ENCODE measurements around the gene KRABD2.

Gene KRABD2

GRCh38 chr17:8368193-8368592 lies 8.3 kb downstream of the KRABD2 start:
- Histone ChIP-seq H3K9ac (ENCODE audit: low read length) (no peak overlapping the region), H2AFZ (ENCODE audit: low read depth, low read length) (no peak overlapping the region), H3K4me1 (ENCODE audit: insufficient read depth, low read length) (peaks cover 10% of the 10 kb centered on the region), H3K36me3 (ENCODE audit: insufficient read depth, low read length) (peaks cover 13% of the 10 kb centered on the region), H3K27me3 (ENCODE audit: insufficient read depth, low read length) (no peaks in the 10 kb centered on the region), H3K4me3 (ENCODE audit: insufficient read depth, low read depth, low read length) (no peak overlapping the region), H3K27ac (ENCODE audit: low read depth, low read length) (no peak overlapping the region), H3K9me3 (ENCODE audit: insufficient read depth, low read depth, low read length) (no peaks in the 10 kb centered on the region), H4K20me1 (ENCODE audit: insufficient read depth, low read length) (no peaks in the 10 kb centered on the region), H3K79me2 (ENCODE audit: insufficient read depth, low read length) (no peaks in the 10 kb centered on the region), H3K4me2 (ENCODE audit: low read length) (no peak overlapping the region)
- H3K4me3 Mint-ChIP-seq (ENCODE audit: unreplicated experiment): no peak overlapping the region
- peaks cover 17% of the 10 kb centered on the region for H3K4me1 Mint-ChIP-seq (ENCODE audit: low read depth, unreplicated experiment)
- peaks cover 9% of the 10 kb centered on the region for H3K36me3 Mint-ChIP-seq (ENCODE audit: low read depth, unreplicated experiment)
- TF ChIP-seq EZH2 (IDR thresholded peaks at IDR 0.05; ENCODE audit: insufficient read depth, low read length) (no peak), CTCF (IDR thresholded peaks at IDR 0.05; ENCODE audit: insufficient read depth, low read depth, low read length) (no peak)
- no peaks in the 10 kb centered on the region for H3K27me3 Mint-ChIP-seq (ENCODE audit: low read depth, unreplicated experiment)
- no peak overlapping the region for H3K27ac Mint-ChIP-seq (ENCODE audit: unreplicated experiment)
- no peak for FAIRE-seq
- no peak for DNase-seq (ENCODE audit: low read depth)
- H3K9me3 Mint-ChIP-seq (ENCODE audit: unreplicated experiment): no peaks in the 10 kb centered on the region

GRCh38 chr17:8366231-8366630 lies 10.3 kb downstream of the KRABD2 start:
- no peak overlapping the region for H3K4me2 ChIP-seq (ENCODE audit: low read length)
- H3K79me2 ChIP-seq (ENCODE audit: insufficient read depth, low read length): no peaks in the 10 kb centered on the region
- no peaks in the 10 kb centered on the region for H3K9me3 Mint-ChIP-seq (ENCODE audit: unreplicated experiment)
- no peak overlapping the region for H3K4me3 ChIP-seq (ENCODE audit: insufficient read depth, low read depth, low read length)
- H3K36me3 ChIP-seq (ENCODE audit: insufficient read depth, low read length): peaks cover 12% of the 10 kb centered on the region
- no peaks in the 10 kb centered on the region for H3K27me3 ChIP-seq (ENCODE audit: insufficient read depth, low read length)
- H3K36me3 Mint-ChIP-seq (ENCODE audit: low read depth, unreplicated experiment): peaks cover 9% of the 10 kb centered on the region
- peaks cover 22% of the 10 kb centered on the region for H3K4me1 Mint-ChIP-seq (ENCODE audit: low read depth, unreplicated experiment)
- no peaks in the 10 kb centered on the region for H4K20me1 ChIP-seq (ENCODE audit: insufficient read depth, low read length)
- DNase-seq (ENCODE audit: low read depth) (peak; percentile 83), FAIRE-seq (no peak)
- no peaks in the 10 kb centered on the region for H3K9me3 ChIP-seq (ENCODE audit: insufficient read depth, low read depth, low read length)
- TF ChIP-seq CTCF (IDR thresholded peaks at IDR 0.05; ENCODE audit: insufficient read depth, low read depth, low read length) (no peak), EZH2 (IDR thresholded peaks at IDR 0.05; ENCODE audit: insufficient read depth, low read length) (no peak)
- H3K9ac ChIP-seq (ENCODE audit: low read length): no peak overlapping the region
- no peak overlapping the region for H2AFZ ChIP-seq (ENCODE audit: low read depth, low read length)
- peaks cover 10% of the 10 kb centered on the region for H3K4me1 ChIP-seq (ENCODE audit: insufficient read depth, low read length)
- H3K27me3 Mint-ChIP-seq (ENCODE audit: low read depth, unreplicated experiment): no peaks in the 10 kb centered on the region
- H3K4me3 Mint-ChIP-seq (ENCODE audit: unreplicated experiment): no peak overlapping the region
- no peak overlapping the region for H3K27ac ChIP-seq (ENCODE audit: low read depth, low read length)
- peak overlapping the region; percentile 79 for H3K27ac Mint-ChIP-seq (ENCODE audit: unreplicated experiment)

GRCh38 chr17:8365143-8365542 lies 11.4 kb downstream of the KRABD2 start:
- no peak overlapping the region for H3K9ac ChIP-seq (ENCODE audit: low read length)
- no peaks in the 10 kb centered on the region for H4K20me1 ChIP-seq (ENCODE audit: insufficient read depth, low read length)
- peaks cover 10% of the 10 kb centered on the region for H3K4me1 ChIP-seq (ENCODE audit: insufficient read depth, low read length)
- TF ChIP-seq EZH2 (IDR thresholded peaks at IDR 0.05; ENCODE audit: insufficient read depth, low read length): no peak
- no peak for TF ChIP-seq CTCF (IDR thresholded peaks at IDR 0.05; ENCODE audit: insufficient read depth, low read depth, low read length)
- Mint-ChIP-seq H3K9me3 (ENCODE audit: unreplicated experiment) (no peaks in the 10 kb centered on the region), H3K27ac (ENCODE audit: unreplicated experiment) (peak overlapping the region; percentile 90), H3K36me3 (ENCODE audit: low read depth, unreplicated experiment) (peaks cover 9% of the 10 kb centered on the region), H3K27me3 (ENCODE audit: low read depth, unreplicated experiment) (no peaks in the 10 kb centered on the region), H3K4me1 (ENCODE audit: low read depth, unreplicated experiment) (peaks cover 32% of the 10 kb centered on the region), H3K4me3 (ENCODE audit: unreplicated experiment) (no peak overlapping the region)
- no peak overlapping the region for H3K27ac ChIP-seq (ENCODE audit: low read depth, low read length)
- peak; percentile 70 for DNase-seq (ENCODE audit: low read depth)
- no peak for FAIRE-seq
- no peaks in the 10 kb centered on the region for H3K79me2 ChIP-seq (ENCODE audit: insufficient read depth, low read length)
- H3K4me3 ChIP-seq (ENCODE audit: insufficient read depth, low read depth, low read length): no peak overlapping the region
- no peaks in the 10 kb centered on the region for H3K9me3 ChIP-seq (ENCODE audit: insufficient read depth, low read depth, low read length)
- no peaks in the 10 kb centered on the region for H3K27me3 ChIP-seq (ENCODE audit: insufficient read depth, low read length)
- no peak overlapping the region for H3K4me2 ChIP-seq (ENCODE audit: low read length)
- H3K36me3 ChIP-seq (ENCODE audit: insufficient read depth, low read length): peaks cover 12% of the 10 kb centered on the region
- no peak overlapping the region for H2AFZ ChIP-seq (ENCODE audit: low read depth, low read length)

Data from astrocyte (in vitro differentiated cells and primary cell).